Measurements from ENCODE around the gene GPR4. TPM values are rescaled to one million over a fixed set of nuclear protein-coding genes. Genes with fewer than 3 reads are reported as not detected.

GPR4 gene
- total RNA-seq, 1 donor, result not detected

- Histone ChIP-seq H3K4me1 (ENCODE audit: insufficient read depth, low read length) (peaks cover 9% of the 10 kb centered on the region), H3K36me3 (ENCODE audit: insufficient read depth, low read length) (no peaks in the 10 kb centered on the region), H3K9me3 (ENCODE audit: low read depth, low read length) (no peaks in the 10 kb centered on the region), H3K4me2 (ENCODE audit: insufficient read depth, low read length) (no peak overlapping the region), H3K79me2 (ENCODE audit: insufficient read depth, low read length) (peaks cover 15% of the 10 kb centered on the region), H3K4me3 (ENCODE audit: insufficient read depth, low read length) (no peak overlapping the region), H2AFZ (ENCODE audit: low read length) (no peak overlapping the region), H3K27ac (ENCODE audit: low read depth, low read length) (no peak overlapping the region), H3K27me3 (ENCODE audit: insufficient read depth, low read length) (no peaks in the 10 kb centered on the region), H4K20me1 (ENCODE audit: insufficient read depth, low read length) (peaks cover 23% of the 10 kb centered on the region)
- no peak for DNase-seq (ENCODE audit: insufficient read length, low spot score, missing footprints)
- TF ChIP-seq CTCF (IDR thresholded peaks at IDR 0.05; ENCODE audit: extremely low read depth, low read depth, low read length), result no peak
Observed at GRCh38 chr19:45564131-45564780, 37.8 kb downstream of the GPR4 start.

- DNase-seq (ENCODE audit: insufficient read length, low spot score, missing footprints), result no peak
Observed at GRCh38 chr19:45560686-45561085, 41.3 kb downstream of the GPR4 start.

GRCh38 chr19:45560038-45560437 lies 42.0 kb downstream of the GPR4 start:
- Histone ChIP-seq H3K4me1 (ENCODE audit: insufficient read depth, low read length) (no peaks in the 10 kb centered on the region), H3K4me2 (ENCODE audit: insufficient read depth, low read length) (no peak overlapping the region), H3K27me3 (ENCODE audit: insufficient read depth, low read length) (no peaks in the 10 kb centered on the region), H3K27ac (ENCODE audit: low read depth, low read length) (no peak overlapping the region), H2AFZ (ENCODE audit: low read length) (no peak overlapping the region), H4K20me1 (ENCODE audit: insufficient read depth, low read length) (peaks cover 20% of the 10 kb centered on the region), H3K9me3 (ENCODE audit: low read depth, low read length) (no peaks in the 10 kb centered on the region), H3K4me3 (ENCODE audit: insufficient read depth, low read length) (no peak overlapping the region), H3K79me2 (ENCODE audit: insufficient read depth, low read length) (peaks cover 7% of the 10 kb centered on the region), H3K36me3 (ENCODE audit: insufficient read depth, low read length) (no peaks in the 10 kb centered on the region)
- TF ChIP-seq CTCF (IDR thresholded peaks at IDR 0.05; ENCODE audit: extremely low read depth, low read depth, low read length), result no peak
- no peak for DNase-seq (ENCODE audit: insufficient read length, low spot score, missing footprints)

More at GRCh38 chr19:45560686-45561085, 41.3 kb downstream of the GPR4 start:
- Histone ChIP-seq H3K4me3 (ENCODE audit: insufficient read depth, low read length) (no peak overlapping the region), H3K9me3 (ENCODE audit: low read depth, low read length) (no peaks in the 10 kb centered on the region), H3K4me2 (ENCODE audit: insufficient read depth, low read length) (no peak overlapping the region), H3K27me3 (ENCODE audit: insufficient read depth, low read length) (no peaks in the 10 kb centered on the region), H3K36me3 (ENCODE audit: insufficient read depth, low read length) (no peaks in the 10 kb centered on the region), H2AFZ (ENCODE audit: low read length) (no peak overlapping the region), H3K79me2 (ENCODE audit: insufficient read depth, low read length) (peaks cover 9% of the 10 kb centered on the region), H3K4me1 (ENCODE audit: insufficient read depth, low read length) (no peaks in the 10 kb centered on the region), H3K27ac (ENCODE audit: low read depth, low read length) (no peak overlapping the region), H4K20me1 (ENCODE audit: insufficient read depth, low read length) (peaks cover 21% of the 10 kb centered on the region)
- no peak for TF ChIP-seq CTCF (IDR thresholded peaks at IDR 0.05; ENCODE audit: extremely low read depth, low read depth, low read length)

- DNase-seq (ENCODE audit: insufficient read length, low spot score, missing footprints), result peak; percentile 95
- peak; percentile 77 for TF ChIP-seq CTCF (IDR thresholded peaks at IDR 0.05; ENCODE audit: extremely low read depth, low read depth, low read length)
- Histone ChIP-seq H3K4me1 (ENCODE audit: insufficient read depth, low read length) (no peaks in the 10 kb centered on the region), H3K4me2 (ENCODE audit: insufficient read depth, low read length) (no peak overlapping the region), H4K20me1 (ENCODE audit: insufficient read depth, low read length) (peaks cover 27% of the 10 kb centered on the region), H3K79me2 (ENCODE audit: insufficient read depth, low read length) (peaks cover 3% of the 10 kb centered on the region), H2AFZ (ENCODE audit: low read length) (no peak overlapping the region), H3K4me3 (ENCODE audit: insufficient read depth, low read length) (no peak overlapping the region), H3K9me3 (ENCODE audit: low read depth, low read length) (no peaks in the 10 kb centered on the region), H3K27ac (ENCODE audit: low read depth, low read length) (no peak overlapping the region), H3K27me3 (ENCODE audit: insufficient read depth, low read length) (no peaks in the 10 kb centered on the region), H3K36me3 (ENCODE audit: insufficient read depth, low read length) (no peaks in the 10 kb centered on the region)
Observed at GRCh38 chr19:45558399-45558878, 43.6 kb downstream of the GPR4 start.

Data from osteoblast (primary cell).